Lower leg skin (tissue), 3 donors: ENCODE measurements around the gene RABGGTB.
"Not testable (repeated sequence)": the region's sequence is repeated elsewhere in the genome, so short reads cannot be mapped to it uniquely, and the experiment has no call there.

ENCODE experiments used
- CTCF ChIP-seq, 3 donors: fragments of 450-650 bp; IDR thresholded peaks; one replicate each; pipeline ENCODE4 v1.5.1; 2016; ENCODE audit warnings: antibody characterized with exemption in 3 of 3, mild to moderate bottlenecking in 3 of 3, moderate library complexity in 2 of 3
- POLR2A ChIP-seq, 2 donors: fragments of 450-650 bp; IDR thresholded peaks; one replicate each; pipeline ENCODE4 v1.6.1; 2016 to 2017; ENCODE audit warnings: antibody characterized with exemption in 2 of 2, mild to moderate bottlenecking in 1 of 2, moderate library complexity in 1 of 2

- not testable (repeated sequence) for TF ChIP-seq POLR2A, CTCF (IDR thresholded peaks at IDR 0.05)
Observed at GRCh38 chr1:75823596-75823995, 37.5 kb downstream of the RABGGTB start.
